AG20443 (cell line): ENCODE results near the gene DAPK1.
A peak's percentile ranks its signal among the peaks of the same experiment; 100 is the strongest.
"Not testable (repeated sequence)": the region's sequence is repeated elsewhere in the genome, so short reads cannot be mapped to it uniquely, and the experiment has no call there.

Experiments
- DNase-seq: peaks from one replicate; pipeline ENCODE4 v3.0.0; 2012; ENCODE audit warnings: low spot score, mixed read lengths

DAPK1 gene

GRCh38 chr9:87543251-87543650 lies 45.6 kb downstream of the DAPK1 start:
- DNase-seq: no peak

GRCh38 chr9:87545858-87546257 lies 48.2 kb downstream of the DAPK1 start:
- DNase-seq: no peak

GRCh38 chr9:87546704-87547103 lies 49.0 kb downstream of the DAPK1 start:
- DNase-seq: no peak

- DNase-seq: no peak
Observed at GRCh38 chr9:87547671-87548081, 50.0 kb downstream of the DAPK1 start.

- DNase-seq: no peak
Observed at GRCh38 chr9:87548159-87548558, 50.5 kb downstream of the DAPK1 start.

- DNase-seq: not testable (repeated sequence)
Observed at GRCh38 chr9:87549088-87549487, 51.4 kb downstream of the DAPK1 start.

GRCh38 chr9:87549791-87550190 lies 52.1 kb downstream of the DAPK1 start:
- no peak for DNase-seq

- no peak for DNase-seq
Observed at GRCh38 chr9:87550253-87550954, 52.7 kb downstream of the DAPK1 start.

- no peak for DNase-seq
Observed at GRCh38 chr9:87551772-87552217, 54.1 kb downstream of the DAPK1 start.

- DNase-seq: no peak
Observed at GRCh38 chr9:87554171-87554910, 56.7 kb downstream of the DAPK1 start.

GRCh38 chr9:87554976-87555375 lies 57.3 kb downstream of the DAPK1 start:
- no peak for DNase-seq

- no peak for DNase-seq
Observed at GRCh38 chr9:87556039-87556438, 58.4 kb downstream of the DAPK1 start.

- DNase-seq: no peak
Observed at GRCh38 chr9:87556821-87557220, 59.2 kb downstream of the DAPK1 start.

- DNase-seq: peak; percentile 25
Observed at GRCh38 chr9:87557996-87558395, 60.3 kb downstream of the DAPK1 start.

GRCh38 chr9:87558606-87559190 lies 61.0 kb downstream of the DAPK1 start:
- no peak for DNase-seq

GRCh38 chr9:87562062-87562461 lies 64.4 kb downstream of the DAPK1 start:
- no peak for DNase-seq

- no peak for DNase-seq
Observed at GRCh38 chr9:87562530-87563170, 65.0 kb downstream of the DAPK1 start.

GRCh38 chr9:87564111-87564510 lies 66.4 kb downstream of the DAPK1 start:
- DNase-seq: peak; percentile 53

- DNase-seq: no peak
Observed at GRCh38 chr9:87564791-87565241, 67.1 kb downstream of the DAPK1 start.

GRCh38 chr9:87567001-87567400 lies 69.3 kb downstream of the DAPK1 start:
- peak; percentile 34 for DNase-seq

GRCh38 chr9:87567571-87567970 lies 69.9 kb downstream of the DAPK1 start:
- DNase-seq: peak; percentile 92

GRCh38 chr9:87567983-87568382 lies 70.3 kb downstream of the DAPK1 start:
- DNase-seq: no peak

- no peak for DNase-seq
Observed at GRCh38 chr9:87568401-87568800, 70.7 kb downstream of the DAPK1 start.
